HG03280 (cell line): Measurements from ENCODE around the gene BTK.

Source experiments
- ATAC-seq: cut with Tn5 transposase; IDR thresholded peaks from one replicate; pipeline ENCODE4 v1.9.1; 2021; ENCODE audit warnings: mild to moderate bottlenecking, moderate library complexity; ENCODE audit not compliant: unreplicated experiment

The BTK gene

GRCh38 chrX:101385795-101386541 is at the start of gene BTK:
TSS of gene BTK (minus strand) at chrX:101386191. CDS start at chrX:101375284, 10,907 bp downstream.
- peak; percentile 69 for ATAC-seq

- ATAC-seq, result peak; percentile 76
Observed at GRCh38 chrX:101430457-101431078, 44.6 kb upstream of the BTK start.

- ATAC-seq, result no peak
Observed at GRCh38 chrX:101429934-101430333, 43.9 kb upstream of the BTK start.

GRCh38 chrX:101427954-101428353 is 42.0 kb upstream of the BTK start:
- ATAC-seq, result no peak

GRCh38 chrX:101419489-101419888 is 33.5 kb upstream of the BTK start:
- no peak for ATAC-seq

GRCh38 chrX:101417981-101418841 is 32.2 kb upstream of the BTK start:
- ATAC-seq, result peak; percentile 41

GRCh38 chrX:101417190-101417589 is 31.2 kb upstream of the BTK start:
- no peak for ATAC-seq

GRCh38 chrX:101416691-101417090 is 30.7 kb upstream of the BTK start:
- ATAC-seq, result no peak

- peak; percentile 54 for ATAC-seq
Observed at GRCh38 chrX:101415180-101416145, 29.5 kb upstream of the BTK start.

GRCh38 chrX:101411984-101412383 is 26.0 kb upstream of the BTK start:
- ATAC-seq, result no peak

- no peak for ATAC-seq
Observed at GRCh38 chrX:101410461-101410860, 24.5 kb upstream of the BTK start.

- no peak for ATAC-seq
Observed at GRCh38 chrX:101409043-101409442, 23.1 kb upstream of the BTK start.

GRCh38 chrX:101408532-101408841 is 22.5 kb upstream of the BTK start:
- no peak for ATAC-seq

GRCh38 chrX:101407748-101408531 is 21.9 kb upstream of the BTK start, which contains the start of the genes GLA and HNRNPH2:
TSS of gene GLA (minus strand) at chrX:101407925. CDS start at chrX:101407903, 22 bp downstream.
TSS of gene HNRNPH2 (plus strand) at chrX:101408222. CDS start at chrX:101411989, 3,767 bp downstream.
- peak; percentile 92 for ATAC-seq

- no peak for ATAC-seq
Observed at GRCh38 chrX:101407167-101407747, 21.3 kb upstream of the BTK start.

GRCh38 chrX:101399825-101400224 is 13.8 kb upstream of the BTK start:
- no peak for ATAC-seq

GRCh38 chrX:101398694-101399093 is 12.7 kb upstream of the BTK start:
- ATAC-seq, result no peak

- ATAC-seq, result no peak
Observed at GRCh38 chrX:101397779-101398178, 11.8 kb upstream of the BTK start.

GRCh38 chrX:101395789-101396188 is 9.8 kb upstream of the BTK start:
- ATAC-seq, result no peak
